ENCODE data around the gene PCSK1. TPM values are rescaled to one million over a fixed set of nuclear protein-coding genes. Genes with fewer than 3 reads are reported as not detected.

Gene PCSK1
- polyA plus RNA-seq, 3 donors = not detected

DNA sequence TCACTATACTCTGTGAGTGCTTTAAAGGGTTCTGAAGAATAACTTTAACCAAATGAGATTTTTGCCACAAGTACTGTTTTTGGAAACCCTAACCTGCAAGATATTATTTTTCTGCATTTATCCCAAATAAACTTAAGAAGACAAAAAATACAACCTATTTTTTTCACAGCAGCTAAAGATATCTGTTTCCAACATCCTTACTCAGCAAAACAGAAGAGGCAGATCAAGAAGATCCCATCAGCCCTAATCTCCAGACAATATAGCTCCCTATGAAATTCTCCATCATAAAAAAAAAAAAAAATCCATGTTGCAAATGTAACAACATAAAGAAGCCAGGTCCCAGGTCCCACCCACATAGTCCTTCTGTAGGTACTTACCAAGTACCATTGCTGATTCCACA is 7.6 kb downstream of the PCSK1 start:
- H4K20me1 ChIP-seq (ENCODE audit: insufficient read depth, low read length) = no peaks in the 10 kb centered on the region
- Mint-ChIP-seq H3K36me3 (no peaks in the 10 kb centered on the region), H3K27me3 (ENCODE audit: low read depth in 3 of 3) (peaks cover 4 to 17% (median 7%) of the 10 kb centered on the region in 3 donors), H3K4me3 (no peak overlapping the region), H3K4me1 (no peaks in the 10 kb centered on the region), H3K9me3 (peaks cover 0 to 3% (median 0%) of the 10 kb centered on the region in 7 donors), H3K27ac (no peak overlapping the region)
- intact Hi-C loops (cut with micrococcal nuclease) = no loop called here
- DNase-seq = no peak
- H3K4me1 ChIP-seq (ENCODE audit: control insufficient read depth in 1 of 2, insufficient read depth in 2 of 2, low read length in 2 of 2) = no peaks in the 10 kb centered on the region
- H3K4me3 ChIP-seq (replicated peaks in 1 of 3; ENCODE audit: low read depth in 2 of 3, low read length in 3 of 3) = no peak overlapping the region
- TF ChIP-seq, protein P1, sequence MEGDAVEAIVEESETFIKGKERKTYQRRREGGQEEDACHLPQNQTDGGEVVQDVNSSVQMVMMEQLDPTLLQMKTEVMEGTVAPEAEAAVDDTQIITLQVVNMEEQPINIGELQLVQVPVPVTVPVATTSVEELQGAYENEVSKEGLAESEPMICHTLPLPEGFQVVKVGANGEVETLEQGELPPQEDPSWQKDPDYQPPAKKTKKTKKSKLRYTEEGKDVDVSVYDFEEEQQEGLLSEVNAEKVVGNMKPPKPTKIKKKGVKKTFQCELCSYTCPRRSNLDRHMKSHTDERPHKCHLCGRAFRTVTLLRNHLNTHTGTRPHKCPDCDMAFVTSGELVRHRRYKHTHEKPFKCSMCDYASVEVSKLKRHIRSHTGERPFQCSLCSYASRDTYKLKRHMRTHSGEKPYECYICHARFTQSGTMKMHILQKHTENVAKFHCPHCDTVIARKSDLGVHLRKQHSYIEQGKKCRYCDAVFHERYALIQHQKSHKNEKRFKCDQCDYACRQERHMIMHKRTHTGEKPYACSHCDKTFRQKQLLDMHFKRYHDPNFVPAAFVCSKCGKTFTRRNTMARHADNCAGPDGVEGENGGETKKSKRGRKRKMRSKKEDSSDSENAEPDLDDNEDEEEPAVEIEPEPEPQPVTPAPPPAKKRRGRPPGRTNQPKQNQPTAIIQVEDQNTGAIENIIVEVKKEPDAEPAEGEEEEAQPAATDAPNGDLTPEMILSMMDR (IDR thresholded peaks at IDR 0.05) = no peak
- no peak overlapping the region for H3K9ac ChIP-seq (ENCODE audit: insufficient read depth, low read length, poor library complexity, severe bottlenecking)
- H3K79me2 ChIP-seq (ENCODE audit: insufficient read depth, low read length) = no peaks in the 10 kb centered on the region
- no peak overlapping the region for H2AFZ ChIP-seq (ENCODE audit: insufficient read depth, low read depth, low read length, poor library complexity, severe bottlenecking)
- H3K27ac ChIP-seq (ENCODE audit: low read depth in 1 of 2, low read length in 2 of 2) = no peak overlapping the region
- peaks cover 9 to 12% of the 10 kb centered on the region in 2 donors for H3K27me3 ChIP-seq (ENCODE audit: control insufficient read depth in 2 of 2, insufficient read depth in 2 of 2, low read length in 2 of 2)
- no peak overlapping the region for H3K4me2 ChIP-seq (replicated peaks; ENCODE audit: extremely low read depth, low read length, poor library complexity, severe bottlenecking)
- H3K36me3 ChIP-seq (replicated peaks in 1 of 2; ENCODE audit: control insufficient read depth in 1 of 2, insufficient read depth in 2 of 2, low read length in 2 of 2) = no peaks in the 10 kb centered on the region
- H3K9me3 ChIP-seq (replicated peaks in 1 of 2; ENCODE audit: control insufficient read depth in 1 of 2, insufficient read depth in 1 of 2, low read length in 2 of 2) = no peaks in the 10 kb centered on the region

GRCh38 chr5:96415897-96416296 is 17.2 kb downstream of the PCSK1 start:
- no peaks in the 10 kb centered on the region for H3K4me1 Mint-ChIP-seq
- Histone ChIP-seq H3K79me2 (ENCODE audit: insufficient read depth, low read length) (no peaks in the 10 kb centered on the region), H2AFZ (ENCODE audit: insufficient read depth, low read depth, low read length, poor library complexity, severe bottlenecking) (no peak overlapping the region), H3K4me3 (replicated peaks in 1 of 3; ENCODE audit: low read depth in 2 of 3, low read length in 3 of 3) (no peak overlapping the region), H4K20me1 (ENCODE audit: insufficient read depth, low read length) (no peaks in the 10 kb centered on the region), H3K9me3 (replicated peaks in 1 of 2; ENCODE audit: control insufficient read depth in 1 of 2, insufficient read depth in 1 of 2, low read length in 2 of 2) (no peaks in the 10 kb centered on the region), H3K27me3 (ENCODE audit: control insufficient read depth in 2 of 2, insufficient read depth in 2 of 2, low read length in 2 of 2) (peaks cover 2 to 5% of the 10 kb centered on the region in 2 donors), H3K4me1 (ENCODE audit: control insufficient read depth in 1 of 2, insufficient read depth in 2 of 2, low read length in 2 of 2) (no peaks in the 10 kb centered on the region), H3K27ac (ENCODE audit: low read depth in 1 of 2, low read length in 2 of 2) (no peak overlapping the region), H3K36me3 (replicated peaks in 1 of 2; ENCODE audit: control insufficient read depth in 1 of 2, insufficient read depth in 2 of 2, low read length in 2 of 2) (no peaks in the 10 kb centered on the region), H3K9ac (ENCODE audit: insufficient read depth, low read length, poor library complexity, severe bottlenecking) (no peak overlapping the region), H3K4me2 (replicated peaks; ENCODE audit: extremely low read depth, low read length, poor library complexity, severe bottlenecking) (no peak overlapping the region)
- DNase-seq = no peak
- TF ChIP-seq, protein P1 (IDR thresholded peaks at IDR 0.05) = no peak
- no peaks in the 10 kb centered on the region for H3K36me3 Mint-ChIP-seq
- no peak overlapping the region for H3K27ac Mint-ChIP-seq
- no peaks in the 10 kb centered on the region for H3K9me3 Mint-ChIP-seq
- H3K27me3 Mint-ChIP-seq (ENCODE audit: low read depth in 3 of 3) = peaks cover 3 to 10% (median 7%) of the 10 kb centered on the region in 3 donors
- intact Hi-C loops (cut with micrococcal nuclease) = no loop called here
- no CpG with 5 or more reads among the region's 3 CpGs for WGBS (ENCODE audit: insufficient coverage)
- no peak overlapping the region for H3K4me3 Mint-ChIP-seq

All from CD14-positive monocyte (primary cell).